Measurements from ENCODE around the gene GPR15LG. TPM values are rescaled to one million over a fixed set of nuclear protein-coding genes. Genes with fewer than 3 reads are reported as not detected.
A peak's percentile ranks its signal among the peaks of the same experiment; 100 is the strongest.
"Not testable (repeated sequence)": the region's sequence is repeated elsewhere in the genome, so short reads cannot be mapped to it uniquely, and the experiment has no call there.

Gene GPR15LG
- not detected for total RNA-seq

GRCh38 chr10:84173501-84173929, at the start of gene GPR15LG:
GPR15LG (plus strand) TSS chr10:84173801; CDS start chr10:84173852, 51 bp downstream.
- peak; percentile 57 for DNase-seq (ENCODE audit: extremely low spot score)

DNA sequence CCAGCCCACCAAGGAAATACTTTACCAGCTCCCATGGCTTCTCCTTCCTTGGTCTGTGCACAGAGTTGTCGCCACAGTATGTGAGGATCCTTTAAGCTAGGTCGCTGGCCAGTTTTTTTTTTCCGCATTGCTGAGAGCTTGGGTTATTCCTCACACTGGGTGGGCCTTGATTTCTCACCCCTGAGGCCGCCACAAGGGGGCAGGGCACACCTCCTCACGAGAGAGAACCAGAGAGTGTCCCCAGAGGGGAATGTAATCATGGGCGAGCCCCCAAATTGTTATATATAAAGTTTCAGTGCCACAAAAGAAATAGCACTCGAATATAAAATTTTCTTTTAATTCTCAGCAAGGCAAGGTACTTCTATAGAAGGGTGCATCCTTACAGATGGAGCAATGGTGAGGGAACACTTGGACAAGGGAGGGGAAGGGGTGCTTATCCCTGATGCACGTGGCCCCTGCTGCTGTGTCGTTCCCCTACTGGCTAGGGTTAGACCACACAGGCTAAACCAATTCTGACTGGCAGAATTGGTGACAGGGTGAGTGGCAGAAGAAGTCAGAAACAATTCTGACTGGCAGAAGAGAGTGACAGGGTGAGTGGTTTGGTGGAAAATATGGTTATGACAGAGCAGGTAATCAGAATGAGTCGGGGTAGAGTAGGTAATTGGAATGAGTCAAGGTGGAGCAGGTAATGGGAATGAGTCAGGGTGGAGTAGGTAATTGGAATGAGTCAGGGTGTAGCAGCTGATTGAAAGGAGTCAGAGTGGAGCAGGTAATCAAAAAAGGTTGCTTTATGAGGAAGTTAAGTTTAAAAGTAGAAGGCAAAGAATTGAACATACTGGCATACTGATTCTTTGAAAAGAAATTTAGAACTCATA, 47.5 kb upstream of the GPR15LG start:
- H3K4me1 ChIP-seq; intact Hi-C loops (cut with DNase I); DNase-seq (ENCODE audit: extremely low spot score); H3K27ac ChIP-seq (replicated peaks in 1 of 4); H3K36me3 ChIP-seq; H3K4me3 ChIP-seq: not testable (repeated sequence)
- peaks cover 0 to 18% (median 0%) of the 10 kb centered on the region in 4 donors for H3K27me3 ChIP-seq
- 75% methylated on average over 10 of the region's 10 CpGs for WGBS
- peaks cover 0 to 23% (median 5%) of the 10 kb centered on the region in 4 donors for H3K9me3 ChIP-seq

More at GRCh38 chr10:84173501-84173929, at the start of gene GPR15LG:
- H3K4me3 ChIP-seq: no peak within 1 kb of the TSS
- no peaks in the 10 kb centered on the region for H3K9me3 ChIP-seq
- no peaks in the 10 kb centered on the region for H3K27me3 ChIP-seq
- H3K27ac ChIP-seq (replicated peaks in 1 of 4): no peak within 1 kb of the TSS
- TF ChIP-seq CTCF (IDR thresholded peaks at IDR 0.05) (no peak), EP300 (IDR thresholded peaks at IDR 0.05) (no peak), POLR2AphosphoS5 (IDR thresholded peaks at IDR 0.05) (no peak), POLR2A (IDR thresholded peaks at IDR 0.05; ENCODE audit: low read depth) (no peak)
- no peaks in the 10 kb centered on the region for H3K36me3 ChIP-seq
- no peaks in the 10 kb centered on the region for H3K4me1 ChIP-seq
- intact Hi-C loops (cut with DNase I): no loop called here
- 75% methylated on average over 2 of the region's 2 CpGs for WGBS

GRCh38 chr10:84126785-84127167, 46.8 kb upstream of the GPR15LG start:
- Histone ChIP-seq H3K36me3 (no peaks in the 10 kb centered on the region), H3K4me3 (no peak overlapping the region), H3K27me3 (peaks cover 0 to 25% (median 0%) of the 10 kb centered on the region in 4 donors), H3K9me3 (peaks cover 0 to 23% (median 5%) of the 10 kb centered on the region in 4 donors), H3K27ac (replicated peaks in 1 of 4) (no peak overlapping the region), H3K4me1 (no peaks in the 10 kb centered on the region)
- TF ChIP-seq EP300 (IDR thresholded peaks at IDR 0.05): no peak
- no peak for TF ChIP-seq POLR2A (IDR thresholded peaks at IDR 0.05; ENCODE audit: low read depth)
- TF ChIP-seq CTCF (IDR thresholded peaks at IDR 0.05): no peak
- no peak for TF ChIP-seq POLR2AphosphoS5 (IDR thresholded peaks at IDR 0.05)
- no peak for DNase-seq (ENCODE audit: extremely low spot score)
- WGBS: 91% methylated on average over 1 of the region's 1 CpG
- intact Hi-C loops (cut with DNase I): no loop called here

DNA sequence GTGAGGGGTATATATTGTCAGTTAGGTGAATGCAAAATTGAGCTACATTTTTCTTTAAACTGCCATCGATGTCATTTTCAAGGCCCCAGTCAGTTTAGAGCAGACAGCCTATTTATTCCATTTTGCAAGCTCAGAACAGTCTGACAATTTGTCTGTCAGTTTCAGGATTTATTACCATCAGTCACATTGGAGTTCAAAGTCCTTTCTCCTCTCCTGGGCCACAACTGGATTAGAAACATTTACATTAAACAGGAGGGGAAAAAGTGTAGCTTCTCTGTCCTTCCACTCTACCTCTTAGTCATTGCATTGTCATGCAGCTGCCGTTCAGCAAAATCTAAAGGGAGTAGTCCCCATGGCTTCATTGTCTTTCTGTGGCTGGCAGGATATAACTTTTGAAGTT, 37.8 kb upstream of the GPR15LG start:
- no peaks in the 10 kb centered on the region for H3K9me3 ChIP-seq
- no peak for DNase-seq (ENCODE audit: extremely low spot score)
- intact Hi-C loops (cut with DNase I): no loop called here
- no peak for TF ChIP-seq POLR2AphosphoS5 (IDR thresholded peaks at IDR 0.05)
- no peak for TF ChIP-seq POLR2A (IDR thresholded peaks at IDR 0.05; ENCODE audit: low read depth)
- no peak for TF ChIP-seq CTCF (IDR thresholded peaks at IDR 0.05)
- TF ChIP-seq EP300 (IDR thresholded peaks at IDR 0.05): no peak
- H3K27me3 ChIP-seq: peaks cover 0 to 10% (median 0%) of the 10 kb centered on the region in 4 donors
- peaks cover 9 to 15% (median 9%) of the 10 kb centered on the region in 4 donors for H3K4me1 ChIP-seq
- H3K4me3 ChIP-seq: no peak overlapping the region
- no peak overlapping the region for H3K27ac ChIP-seq (replicated peaks in 1 of 4)
- no peaks in the 10 kb centered on the region for H3K36me3 ChIP-seq
- WGBS: 86% methylated on average over 2 of the region's 2 CpGs

GRCh38 chr10:84137811-84138210, 35.8 kb upstream of the GPR15LG start:
- Histone ChIP-seq H3K4me1 (peaks cover 23 to 32% (median 23%) of the 10 kb centered on the region in 4 donors), H3K4me3 (no peak overlapping the region), H3K27ac (replicated peaks in 1 of 4) (no peak overlapping the region), H3K27me3 (no peaks in the 10 kb centered on the region), H3K36me3 (peaks cover 2 to 17% (median 9%) of the 10 kb centered on the region in 4 donors), H3K9me3 (no peaks in the 10 kb centered on the region)
- intact Hi-C loops (cut with DNase I): no loop called here
- WGBS: 87% methylated on average over 2 of the region's 2 CpGs
- no peak for DNase-seq (ENCODE audit: extremely low spot score)
- TF ChIP-seq POLR2AphosphoS5 (IDR thresholded peaks at IDR 0.05) (no peak), CTCF (IDR thresholded peaks at IDR 0.05) (no peak), POLR2A (IDR thresholded peaks at IDR 0.05; ENCODE audit: low read depth) (no peak), EP300 (IDR thresholded peaks at IDR 0.05) (no peak)

Data from esophagus muscularis mucosa (tissue), 4 donors.